Measurements from ENCODE around the gene PRKCZ. TPM values are rescaled to one million over a fixed set of nuclear protein-coding genes. Genes with fewer than 3 reads are reported as not detected.

Gene PRKCZ
- total RNA-seq, 2 experiments from 2014 or later = 13.2 to 14.7 TPM

- H3K4me1 Mint-ChIP-seq (ENCODE audit: low read depth) = peaks cover 23% of the 10 kb centered on the region
- peak overlapping the region; percentile 66 for H3K27ac Mint-ChIP-seq
- ChIA-PET POLR2A (no interaction called here), CTCF (interaction anchor here (1.2 to 17.1 kb wide), 2 partner anchors 18 to 193 kb away, joined by 3 to 409 read pairs; partner anchors contain the start of genes MORN1 and RER1)
- intact Hi-C loops (cut with micrococcal nuclease) = no loop called here
- no peaks in the 10 kb centered on the region for H3K9me3 Mint-ChIP-seq
- no peak for DNase-seq
- no peak overlapping the region for H3K4me3 Mint-ChIP-seq
- H3K36me3 Mint-ChIP-seq = peaks cover 2% of the 10 kb centered on the region
- H3K27me3 Mint-ChIP-seq = no peaks in the 10 kb centered on the region
Observed at GRCh38 chr1:2192031-2192995, 142.1 kb downstream of the PRKCZ start.

- Mint-ChIP-seq H3K4me1 (ENCODE audit: low read depth) (peaks cover 30% of the 10 kb centered on the region), H3K27me3 (no peaks in the 10 kb centered on the region), H3K36me3 (peaks cover 2% of the 10 kb centered on the region), H3K4me3 (peak overlapping the region; percentile 67), H3K9me3 (no peaks in the 10 kb centered on the region), H3K27ac (peak overlapping the region; percentile 62)
- ChIA-PET CTCF (interaction anchor here (1.2 to 17.1 kb wide), 6 partner anchors 19 to 192 kb away, joined by 3 to 409 read pairs (median 32); partner anchors contain the start of genes MORN1, RER1 and SKI), POLR2A (interaction anchor here (0.6 kb wide), 1 partner anchor 590 kb away, joined by 3 read pairs; no protein-coding TSS in a partner anchor)
- intact Hi-C loops (cut with micrococcal nuclease) = loop anchor here (2.0 kb wide), 1 partner anchor 41 kb away; no protein-coding TSS in a partner anchor
- no peak for DNase-seq
Observed at GRCh38 chr1:2193514-2194281, 143.5 kb downstream of the PRKCZ start.

- H3K36me3 Mint-ChIP-seq = peaks cover 2% of the 10 kb centered on the region
- intact Hi-C loops (cut with micrococcal nuclease) = loop anchor here (2.0 kb wide), 1 partner anchor 40 kb away; no protein-coding TSS in a partner anchor
- no peaks in the 10 kb centered on the region for H3K9me3 Mint-ChIP-seq
- H3K4me3 Mint-ChIP-seq = peak within 1 kb of the TSS; percentile 80
- DNase-seq = peak; percentile 84
- ChIA-PET POLR2A (interaction anchor here (0.6 to 1.7 kb wide), 7 partner anchors 20 to 591 kb away, joined by 3 to 12 read pairs (median 4); partner anchors contain the start of genes MORN1, RER1 and SKI), CTCF (interaction anchor here (0.6 to 17.1 kb wide), 39 partner anchors 10 to 592 kb away, joined by 3 to 409 read pairs (median 4); partner anchors contain the start of genes MORN1, PEX10, RER1 and SKI)
- H3K27ac Mint-ChIP-seq = peak within 1 kb of the TSS; percentile 94
- H3K27me3 Mint-ChIP-seq = no peaks in the 10 kb centered on the region
- H3K4me1 Mint-ChIP-seq (ENCODE audit: low read depth) = peaks cover 33% of the 10 kb centered on the region
Observed at GRCh38 chr1:2194319-2194897, 144.2 kb downstream of the PRKCZ start, which contains the start of gene FAAP20. FAAP20 (minus strand) TSS chr1:2194772; CDS start chr1:2194749, 23 bp downstream.

- H3K27me3 Mint-ChIP-seq = no peaks in the 10 kb centered on the region
- POLR2A ChIA-PET = interaction anchor here (0.7 to 1.7 kb wide), 7 partner anchors 21 to 196 kb away, joined by 3 to 12 read pairs (median 4); partner anchors contain the start of genes MORN1, RER1 and SKI
Observed at GRCh38 chr1:2194898-2195673, 144.9 kb downstream of the PRKCZ start.

GRCh38 chr1:2195785-2196184 is 145.6 kb downstream of the PRKCZ start:
- Mint-ChIP-seq H3K27ac (peak overlapping the region; percentile 94), H3K36me3 (peaks cover 2% of the 10 kb centered on the region), H3K27me3 (no peaks in the 10 kb centered on the region), H3K4me3 (no peak overlapping the region), H3K9me3 (no peaks in the 10 kb centered on the region), H3K4me1 (ENCODE audit: low read depth) (peaks cover 34% of the 10 kb centered on the region)
- intact Hi-C loops (cut with micrococcal nuclease) = loop anchor here (1.0 to 5.0 kb wide), 5 partner anchors 10 to 352 kb away; no protein-coding TSS in a partner anchor
- CTCF ChIA-PET = interaction anchor here (0.8 to 17.1 kb wide), 12 partner anchors 8 to 591 kb away, joined by 3 to 409 read pairs (median 9); partner anchors contain the start of genes MORN1, RER1 and SKI
- POLR2A ChIA-PET = interaction anchor here (1.1 to 1.7 kb wide), 3 partner anchors 21 to 186 kb away, joined by 3 to 12 read pairs (median 9); partner anchors contain the start of gene SKI
- no peak for DNase-seq

More at GRCh38 chr1:2194898-2195673, 144.9 kb downstream of the PRKCZ start:
- DNase-seq = peak; percentile 91
- peaks cover 38% of the 10 kb centered on the region for H3K4me1 Mint-ChIP-seq (ENCODE audit: low read depth)
- H3K27ac Mint-ChIP-seq = peak overlapping the region; percentile 94
- H3K4me3 Mint-ChIP-seq = peak overlapping the region; percentile 80
- H3K36me3 Mint-ChIP-seq = peaks cover 2% of the 10 kb centered on the region
- intact Hi-C loops (cut with micrococcal nuclease) = loop anchor here (1.0 to 5.0 kb wide), 5 partner anchors 10 to 352 kb away; no protein-coding TSS in a partner anchor
- CTCF ChIA-PET = interaction anchor here (0.6 to 17.1 kb wide), 39 partner anchors 9 to 592 kb away, joined by 3 to 409 read pairs (median 4); partner anchors contain the start of genes MORN1, PEX10, RER1 and SKI
- H3K9me3 Mint-ChIP-seq = no peaks in the 10 kb centered on the region

- POLR2A ChIA-PET = no interaction called here
- H3K27ac Mint-ChIP-seq = no peak overlapping the region
- intact Hi-C loops (cut with micrococcal nuclease) = loop anchor here (5.0 kb wide), 2 partner anchors 105 to 350 kb away; no protein-coding TSS in a partner anchor
Observed at GRCh38 chr1:2196901-2197638, 146.9 kb downstream of the PRKCZ start.

GRCh38 chr1:2197707-2198165 is 147.5 kb downstream of the PRKCZ start:
- peak overlapping the region; percentile 85 for H3K27ac Mint-ChIP-seq
- DNase-seq = no peak
- H3K4me1 Mint-ChIP-seq (ENCODE audit: low read depth) = peaks cover 24% of the 10 kb centered on the region
- peaks cover 1% of the 10 kb centered on the region for H3K36me3 Mint-ChIP-seq
- no peaks in the 10 kb centered on the region for H3K27me3 Mint-ChIP-seq
- H3K4me3 Mint-ChIP-seq = no peak overlapping the region
- ChIA-PET CTCF (interaction anchor here (2.1 to 17.1 kb wide), 2 partner anchors 23 to 188 kb away, joined by 6 to 409 read pairs; partner anchors contain the start of genes MORN1 and RER1), POLR2A (interaction anchor here (1.0 kb wide), 1 partner anchor 31 kb away, joined by 3 read pairs; no protein-coding TSS in a partner anchor)
- no peaks in the 10 kb centered on the region for H3K9me3 Mint-ChIP-seq
- intact Hi-C loops (cut with micrococcal nuclease) = loop anchor here (2.0 to 5.0 kb wide), 3 partner anchors 61 to 350 kb away; no protein-coding TSS in a partner anchor

More at GRCh38 chr1:2196901-2197638, 146.9 kb downstream of the PRKCZ start:
- no peaks in the 10 kb centered on the region for H3K9me3 Mint-ChIP-seq
- DNase-seq = no peak
- CTCF ChIA-PET = interaction anchor here (0.8 to 17.1 kb wide), 4 partner anchors 34 to 188 kb away, joined by 3 to 409 read pairs (median 47); partner anchors contain the start of genes MORN1, RER1 and SKI
- no peaks in the 10 kb centered on the region for H3K27me3 Mint-ChIP-seq
- peaks cover 27% of the 10 kb centered on the region for H3K4me1 Mint-ChIP-seq (ENCODE audit: low read depth)
- H3K4me3 Mint-ChIP-seq = no peak overlapping the region
- peaks cover 2% of the 10 kb centered on the region for H3K36me3 Mint-ChIP-seq

GRCh38 chr1:2198571-2198970 is 148.4 kb downstream of the PRKCZ start:
- intact Hi-C loops (cut with micrococcal nuclease) = loop anchor here (2.0 to 5.0 kb wide), 3 partner anchors 60 to 349 kb away; no protein-coding TSS in a partner anchor
- H3K36me3 Mint-ChIP-seq = no peaks in the 10 kb centered on the region

More at GRCh38 chr1:2198571-2198970, 148.4 kb downstream of the PRKCZ start:
- peak overlapping the region; percentile 93 for H3K4me3 Mint-ChIP-seq
- no peaks in the 10 kb centered on the region for H3K27me3 Mint-ChIP-seq
- no peaks in the 10 kb centered on the region for H3K9me3 Mint-ChIP-seq
- peak overlapping the region; percentile 85 for H3K27ac Mint-ChIP-seq
- CTCF ChIA-PET = interaction anchor here (0.7 to 17.1 kb wide), 8 partner anchors 14 to 349 kb away, joined by 3 to 409 read pairs (median 4); partner anchors contain the start of genes MORN1 and RER1
- peaks cover 19% of the 10 kb centered on the region for H3K4me1 Mint-ChIP-seq (ENCODE audit: low read depth)
- DNase-seq = no peak
- POLR2A ChIA-PET = interaction anchor here (0.9 to 2.6 kb wide), 8 partner anchors 29 to 117 kb away, joined by 3 to 10 read pairs (median 4); partner anchors contain the start of gene SKI

All from activated CD4-positive, alpha-beta memory T cell treated with anti-CD3 and anti-CD28 coated beads for 36 hours (primary cell).